ENCODE results near the gene DZIP3.

The DZIP3 gene

DNA sequence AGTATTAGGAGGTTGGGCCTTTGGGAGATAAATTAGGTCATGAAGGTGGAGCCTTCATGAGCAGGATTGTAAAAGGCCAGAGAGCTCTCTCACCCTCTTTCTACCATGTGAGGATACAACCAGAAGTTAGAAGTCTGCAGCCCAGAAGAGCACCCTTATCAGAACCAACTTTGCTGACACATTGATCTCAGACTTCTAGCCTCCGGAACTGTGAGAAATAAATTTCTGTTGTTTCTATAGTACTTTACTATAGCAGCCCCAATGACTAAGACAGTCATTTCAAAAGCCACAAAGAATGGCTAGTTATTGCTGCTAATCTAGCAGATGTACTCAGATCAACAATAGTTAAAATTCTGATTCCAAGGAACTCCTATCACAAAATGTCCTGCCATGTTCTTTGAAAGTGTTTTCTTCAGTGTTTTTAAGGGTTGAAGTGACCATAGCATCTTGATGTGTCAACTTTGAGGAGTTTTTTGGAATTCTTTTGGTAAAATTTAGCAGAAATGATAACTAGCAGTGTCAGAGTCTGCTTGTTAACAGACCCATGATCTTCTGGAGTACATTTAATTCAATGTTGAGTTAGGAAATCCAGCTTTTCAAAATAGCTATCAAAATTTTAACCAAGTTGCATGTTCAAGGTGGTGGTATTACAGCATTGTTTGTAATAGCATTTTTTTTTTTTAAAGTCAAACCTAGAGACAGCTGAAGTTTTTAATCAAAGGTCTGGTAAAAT, 10.3 kb downstream of the DZIP3 start:
- no peaks in the 10 kb centered on the region for H3K36me3 ChIP-seq
- peaks cover 0 to 7% of the 10 kb centered on the region in 2 experiments for H3K4me1 ChIP-seq (ENCODE audit: control insufficient read depth in 1 of 2, insufficient read depth in 1 of 2, low read depth in 1 of 2, low read length in 1 of 2)
- TF ChIP-seq, protein P1, sequence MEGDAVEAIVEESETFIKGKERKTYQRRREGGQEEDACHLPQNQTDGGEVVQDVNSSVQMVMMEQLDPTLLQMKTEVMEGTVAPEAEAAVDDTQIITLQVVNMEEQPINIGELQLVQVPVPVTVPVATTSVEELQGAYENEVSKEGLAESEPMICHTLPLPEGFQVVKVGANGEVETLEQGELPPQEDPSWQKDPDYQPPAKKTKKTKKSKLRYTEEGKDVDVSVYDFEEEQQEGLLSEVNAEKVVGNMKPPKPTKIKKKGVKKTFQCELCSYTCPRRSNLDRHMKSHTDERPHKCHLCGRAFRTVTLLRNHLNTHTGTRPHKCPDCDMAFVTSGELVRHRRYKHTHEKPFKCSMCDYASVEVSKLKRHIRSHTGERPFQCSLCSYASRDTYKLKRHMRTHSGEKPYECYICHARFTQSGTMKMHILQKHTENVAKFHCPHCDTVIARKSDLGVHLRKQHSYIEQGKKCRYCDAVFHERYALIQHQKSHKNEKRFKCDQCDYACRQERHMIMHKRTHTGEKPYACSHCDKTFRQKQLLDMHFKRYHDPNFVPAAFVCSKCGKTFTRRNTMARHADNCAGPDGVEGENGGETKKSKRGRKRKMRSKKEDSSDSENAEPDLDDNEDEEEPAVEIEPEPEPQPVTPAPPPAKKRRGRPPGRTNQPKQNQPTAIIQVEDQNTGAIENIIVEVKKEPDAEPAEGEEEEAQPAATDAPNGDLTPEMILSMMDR (IDR thresholded peaks at IDR 0.05): no peak
- H3K9me3 ChIP-seq: no peaks in the 10 kb centered on the region
- H3K4me3 ChIP-seq (ENCODE audit: low read depth in 1 of 2, low read length in 1 of 2): no peak overlapping the region
- no peak overlapping the region for H3K27ac ChIP-seq
- H3K27me3 ChIP-seq: no peaks in the 10 kb centered on the region

DNA sequence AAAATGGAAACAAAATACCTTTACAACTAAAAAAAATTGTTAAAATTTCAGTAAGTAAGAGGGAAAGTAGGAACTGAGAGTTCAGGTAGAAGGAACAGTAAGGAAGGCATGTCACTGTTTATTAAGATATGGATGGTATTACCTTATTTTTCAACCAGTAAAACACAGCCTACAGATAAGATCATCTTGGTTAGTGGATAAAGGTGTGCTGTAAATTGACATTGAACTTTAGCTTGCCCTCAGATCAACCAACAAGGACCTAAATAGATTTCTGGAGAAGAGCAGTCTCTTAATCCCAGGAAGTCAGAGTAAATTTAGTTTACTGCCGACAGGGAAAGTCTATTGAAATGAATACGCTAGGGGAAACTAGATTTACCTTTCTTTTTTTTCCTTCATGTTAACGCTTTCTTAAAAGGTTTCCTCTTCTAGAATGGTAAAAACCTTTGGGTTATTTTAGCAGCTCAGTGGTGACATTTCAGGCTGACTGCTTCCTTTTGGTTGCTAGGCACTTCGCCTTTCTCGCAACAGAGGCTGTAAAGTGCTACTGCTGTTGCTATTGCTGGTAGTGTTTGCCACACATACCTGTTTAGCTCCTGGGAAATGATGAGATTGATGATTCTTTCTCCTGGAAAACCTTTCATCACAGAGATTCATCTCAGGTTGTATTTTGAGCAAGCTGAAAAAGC, 12.9 kb downstream of the DZIP3 start:
- peaks cover 0 to 7% of the 10 kb centered on the region in 2 experiments for H3K4me1 ChIP-seq (ENCODE audit: control insufficient read depth in 1 of 2, insufficient read depth in 1 of 2, low read depth in 1 of 2, low read length in 1 of 2)
- no peaks in the 10 kb centered on the region for H3K36me3 ChIP-seq
- no peak overlapping the region for H3K4me3 ChIP-seq (ENCODE audit: low read depth in 1 of 2, low read length in 1 of 2)
- TF ChIP-seq, protein P1 (IDR thresholded peaks at IDR 0.05): no peak
- no peak overlapping the region for H3K27ac ChIP-seq
- no peaks in the 10 kb centered on the region for H3K27me3 ChIP-seq
- no peaks in the 10 kb centered on the region for H3K9me3 ChIP-seq

DNA sequence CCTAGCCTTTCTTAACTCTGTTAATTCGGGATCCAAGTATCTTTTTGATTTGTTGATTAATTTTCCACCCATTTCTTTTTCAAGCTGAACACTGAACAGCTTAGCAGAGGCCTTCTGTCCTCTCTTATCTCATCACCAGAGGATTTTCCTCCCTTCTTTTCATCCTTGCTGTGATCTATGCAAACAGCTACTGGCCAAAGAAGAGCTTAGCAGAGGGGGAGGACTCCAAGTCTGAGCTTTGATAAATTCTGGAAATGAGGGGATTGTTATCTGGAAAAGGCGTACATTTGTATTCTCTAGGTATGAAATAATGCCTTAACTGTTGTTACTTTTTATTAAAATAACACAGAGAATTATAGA, 13.4 kb downstream of the DZIP3 start:
- TF ChIP-seq, protein P1 (IDR thresholded peaks at IDR 0.05): no peak
- Histone ChIP-seq H3K27me3 (no peaks in the 10 kb centered on the region), H3K27ac (no peak overlapping the region), H3K9me3 (no peaks in the 10 kb centered on the region), H3K4me3 (ENCODE audit: low read depth in 1 of 2, low read length in 1 of 2) (no peak overlapping the region), H3K36me3 (no peaks in the 10 kb centered on the region), H3K4me1 (ENCODE audit: control insufficient read depth in 1 of 2, insufficient read depth in 1 of 2, low read depth in 1 of 2, low read length in 1 of 2) (peaks cover 0 to 7% of the 10 kb centered on the region in 2 experiments)

DNA sequence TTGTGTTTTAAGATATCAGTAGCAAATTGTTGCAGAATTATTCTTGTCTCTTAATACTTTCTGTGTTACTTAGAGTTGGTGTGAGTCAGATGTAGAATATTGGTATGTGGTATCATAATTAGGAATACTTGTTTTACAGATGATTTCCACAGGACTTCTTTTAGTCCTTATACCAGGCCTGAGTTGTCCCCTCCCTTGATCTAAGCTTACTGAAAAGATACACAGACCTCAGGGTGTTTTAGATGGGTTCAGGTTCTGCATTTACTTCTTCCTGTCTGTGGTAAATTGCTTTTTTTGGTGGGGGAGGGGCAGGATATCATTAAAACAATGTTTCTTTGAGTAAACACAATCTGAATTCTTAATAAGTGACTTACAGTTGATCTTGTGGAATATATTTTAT, 14.2 kb downstream of the DZIP3 start:
- H3K4me3 ChIP-seq (ENCODE audit: low read depth in 1 of 2, low read length in 1 of 2): no peak overlapping the region
- TF ChIP-seq, protein P1 (IDR thresholded peaks at IDR 0.05): no peak
- H3K27ac ChIP-seq: no peak overlapping the region

DNA sequence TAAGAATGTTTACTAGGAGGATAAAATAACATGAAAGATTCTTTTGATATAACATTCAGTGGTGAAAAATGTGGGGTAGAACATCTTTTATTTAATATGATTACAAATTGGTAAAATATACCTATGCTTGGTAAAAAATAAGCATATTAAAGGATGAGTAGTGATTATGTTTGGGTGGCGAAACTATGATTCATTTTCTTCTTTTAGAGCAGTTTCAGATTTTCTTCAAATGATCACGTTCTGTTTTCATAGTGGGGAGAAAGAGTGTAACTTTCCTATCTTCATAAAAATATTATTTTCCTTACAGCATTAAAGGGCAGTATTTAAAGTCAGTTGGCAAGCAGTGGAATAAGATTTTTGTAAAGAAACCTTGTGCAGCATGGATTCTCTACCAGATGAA, 15.5 kb downstream of the DZIP3 start:
- H3K36me3 ChIP-seq: no peaks in the 10 kb centered on the region
- no peak overlapping the region for H3K27ac ChIP-seq
- TF ChIP-seq, protein P1 (IDR thresholded peaks at IDR 0.05): no peak
- H3K4me1 ChIP-seq (ENCODE audit: control insufficient read depth in 1 of 2, insufficient read depth in 1 of 2, low read depth in 1 of 2, low read length in 1 of 2): peaks cover 0 to 7% of the 10 kb centered on the region in 2 experiments
- no peaks in the 10 kb centered on the region for H3K9me3 ChIP-seq
- H3K27me3 ChIP-seq: no peaks in the 10 kb centered on the region
- H3K4me3 ChIP-seq (ENCODE audit: low read depth in 1 of 2, low read length in 1 of 2): no peak overlapping the region

More for the DNA sequence above, 14.2 kb downstream of the DZIP3 start:
- Histone ChIP-seq H3K9me3 (no peaks in the 10 kb centered on the region), H3K4me1 (ENCODE audit: control insufficient read depth in 1 of 2, insufficient read depth in 1 of 2, low read depth in 1 of 2, low read length in 1 of 2) (peaks cover 0 to 7% of the 10 kb centered on the region in 2 experiments), H3K27me3 (no peaks in the 10 kb centered on the region), H3K36me3 (no peaks in the 10 kb centered on the region)
